Liver (tissue), 9 donors: ENCODE measurements around the gene CENPO. TPM values are rescaled to one million over a fixed set of nuclear protein-coding genes. Genes with fewer than 3 reads are reported as not detected.

Experiments
- DNase-seq: peaks from one replicate; pipeline ENCODE4 v3.0.0-alpha.2; 2017; ENCODE audit warnings: low spot score
- H3K27ac ChIP-seq, 2 donors: one replicate each; pipeline ENCODE4 v1.7.0; 2013; ENCODE audit warnings: inconsistent platforms in 2 of 2, low read length in 2 of 2, control low read depth in 1 of 2, low read depth in 1 of 2, mild to moderate bottlenecking in 1 of 2
- H3K27me3 ChIP-seq, 4 donors: one replicate each; pipeline versions ENCODE4 v1.6.1 to v1.7.0; 2013; ENCODE audit warnings: low read length in 3 of 4, inconsistent platforms in 1 of 4, mild to moderate bottlenecking in 1 of 4, moderate library complexity in 1 of 4; ENCODE audit not compliant: control insufficient read depth in 4 of 4, insufficient read depth in 4 of 4
- H3K36me3 ChIP-seq, 4 donors: one replicate each; pipeline versions ENCODE4 v1.6.1 to v1.7.0; 2013; ENCODE audit warnings: low read length in 3 of 4, mild to moderate bottlenecking in 3 of 4, low read depth in 1 of 4, moderate library complexity in 1 of 4; ENCODE audit not compliant: control insufficient read depth in 4 of 4, insufficient read depth in 3 of 4
- H3K4me1 ChIP-seq, 4 donors: one replicate each; pipeline versions ENCODE4 v1.6.1 to v1.7.0; 2013; ENCODE audit warnings: low read length in 3 of 4, mild to moderate bottlenecking in 3 of 4, moderate library complexity in 1 of 4; ENCODE audit not compliant: control insufficient read depth in 4 of 4, insufficient read depth in 4 of 4
- H3K4me3 ChIP-seq, 3 donors: one replicate each; pipeline versions ENCODE4 v1.6.1 to v1.7.0; 2013; ENCODE audit warnings: low read length in 3 of 3, control low read depth in 1 of 3, low read depth in 1 of 3, mild to moderate bottlenecking in 1 of 3
- H3K9ac ChIP-seq, 2 donors: one replicate each; pipeline ENCODE4 v1.7.0; 2013; ENCODE audit warnings: low read length in 2 of 2, mild to moderate bottlenecking in 2 of 2, moderate library complexity in 2 of 2, control low read depth in 1 of 2, low read depth in 1 of 2
- H3K9me3 ChIP-seq, 4 donors: one replicate each; pipeline versions ENCODE4 v1.6.1 to v1.7.0; 2013; ENCODE audit warnings: low read length in 3 of 4; ENCODE audit not compliant: control insufficient read depth in 4 of 4
- FOXA1 ChIP-seq: IDR thresholded peaks from 2 replicates; pipeline ENCODE4 v1.6.1; 2016; ENCODE audit warnings: antibody characterized with exemption
- FOXA2 ChIP-seq: IDR thresholded peaks from 2 replicates; pipeline ENCODE4 v1.6.1; 2016; ENCODE audit warnings: antibody characterized with exemption
- GABPA ChIP-seq, 2 donors: IDR thresholded peaks in 1 of 2; conservative IDR thresholded peaks in 1 of 2; 2 replicates each; pipeline ENCODE4 v1.6.1; 2016; ENCODE audit warnings: antibody characterized with exemption in 2 of 2, mild to moderate bottlenecking in 1 of 2, moderate library complexity in 1 of 2
- MAX ChIP-seq: IDR thresholded peaks from 2 replicates; pipeline ENCODE4 v1.6.1; 2016; ENCODE audit warnings: antibody characterized with exemption
- RAD21 ChIP-seq, 2 donors: IDR thresholded peaks; 2 replicates each; pipeline ENCODE4 v1.6.1; 2016; ENCODE audit warnings: antibody characterized with exemption in 2 of 2, mild to moderate bottlenecking in 2 of 2
- REST ChIP-seq: IDR thresholded peaks from 2 replicates; pipeline ENCODE4 v1.6.1; 2016; ENCODE audit warnings: antibody characterized with exemption, mild to moderate bottlenecking
- RXRA ChIP-seq, 2 donors: IDR thresholded peaks; 2 replicates each; pipeline ENCODE4 v1.6.1; 2017 to 2018; ENCODE audit warnings: antibody characterized with exemption in 2 of 2, mild to moderate bottlenecking in 1 of 2
- SP1 ChIP-seq: IDR thresholded peaks from 2 replicates; pipeline ENCODE4 v1.6.1; 2018; ENCODE audit warnings: antibody characterized with exemption, mild to moderate bottlenecking
- YY1 ChIP-seq: IDR thresholded peaks from 2 replicates; pipeline ENCODE4 v1.6.1; 2016; ENCODE audit warnings: antibody characterized with exemption, mild to moderate bottlenecking
- WGBS: extraction: QIAGEN DNeasy Blood & Tissue Kit; methylation state at CpG from one replicate; pipeline ENCODE4 v1.1.7; 2013; 5-methylcytosine and 5-hydroxymethylcytosine counted together
- polyA plus RNA-seq, 2 donors: library from polyadenylated mRNA; stranded (reverse) in 1 of 2; unstranded in 1 of 2; fragments of 200-250 nt in 1 of 2; fragments of >200 nt in 1 of 2; fragmentation: Nextera tagmentation in 1 of 2; extraction: Ambion mirVana in 1 of 2; gene quantifications; one replicate each; pipeline versions ENCODE4 v1.2.1 to v1.2.3, GENCODE V29; 2013 to 2015
- total RNA-seq, 2 donors: library from RNA; depleted of rRNA; stranded (reverse); fragments of >200 nt; gene quantifications; one replicate each; pipeline ENCODE4 v1.2.3, GENCODE V29; 2014
- TF ChIP-seq, protein P1 (sequence below): IDR thresholded peaks from 2 replicates; pipeline ENCODE4 v1.6.1; 2016; ENCODE audit warnings: antibody characterized with exemption
- donor health status: healthy.
- donor health status: healthy.
- donor health status: healthy.
- donor health status: healthy.
- donor health status: healthy.

Gene CENPO
- total and polyA plus RNA-seq, 4 donors, result 2.2 to 17.8 (median 3.2) TPM

DNA sequence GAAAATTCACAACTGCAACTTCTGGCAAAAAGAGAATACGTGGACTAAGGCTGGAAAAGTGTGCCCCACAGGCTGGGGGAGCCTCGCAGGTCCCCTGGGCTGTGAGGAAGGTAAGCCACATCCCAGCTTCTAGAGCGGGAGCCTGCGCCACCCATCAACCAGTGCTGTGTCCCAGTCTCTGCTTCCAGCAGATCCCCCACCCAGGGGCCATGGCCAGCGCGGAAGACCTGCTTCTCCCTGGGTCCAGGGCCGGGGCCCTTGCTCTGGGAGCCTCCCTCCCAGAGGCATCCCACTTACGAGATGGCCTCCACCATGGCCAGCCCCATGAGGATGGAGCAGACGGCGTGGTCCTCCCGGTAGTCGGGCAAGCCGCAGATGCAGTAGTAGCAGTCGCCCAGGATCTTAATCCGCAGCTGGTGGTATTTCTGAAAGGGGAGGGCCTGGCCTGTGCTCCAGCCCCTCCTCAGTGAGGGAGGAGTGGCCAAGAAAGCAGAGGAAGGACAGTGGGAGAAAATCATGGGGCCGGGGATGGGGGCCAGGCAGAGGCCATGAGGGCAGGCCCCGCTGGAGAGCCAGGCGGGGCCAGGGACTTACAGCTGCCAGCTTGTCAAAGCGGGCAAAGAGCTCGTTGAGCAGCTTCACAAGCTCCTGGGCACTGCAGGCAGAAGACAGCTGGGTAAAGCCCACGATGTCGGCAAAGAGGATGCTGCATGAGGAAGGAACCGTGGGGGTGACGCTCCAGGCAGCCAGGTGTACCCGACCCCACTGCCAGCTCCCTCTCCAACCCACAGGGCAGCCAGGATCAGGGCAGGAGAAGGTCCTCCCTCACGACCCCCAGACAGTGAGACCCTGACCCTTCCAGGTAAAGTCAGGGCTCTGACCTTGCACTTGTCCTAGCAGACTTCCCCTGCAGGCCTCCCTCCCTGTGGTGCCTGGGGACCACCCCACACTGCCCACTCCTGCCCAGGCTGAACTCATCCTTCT, 48.0 kb downstream of the CENPO start:
- no peak for TF ChIP-seq YY1
- TF ChIP-seq FOXA1, result no peak
- TF ChIP-seq, protein P1, sequence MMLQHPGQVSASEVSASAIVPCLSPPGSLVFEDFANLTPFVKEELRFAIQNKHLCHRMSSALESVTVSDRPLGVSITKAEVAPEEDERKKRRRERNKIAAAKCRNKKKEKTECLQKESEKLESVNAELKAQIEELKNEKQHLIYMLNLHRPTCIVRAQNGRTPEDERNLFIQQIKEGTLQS, result no peak
- TF ChIP-seq GABPA (IDR thresholded peaks at IDR 0.05 in 1 of 2, conservative IDR thresholded peaks at IDR 0.05 in 1 of 2), result no peak
- no peak for TF ChIP-seq RAD21 (IDR thresholded peaks at IDR 0.05)
- TF ChIP-seq SP1, result no peak
- TF ChIP-seq MAX, result no peak
- TF ChIP-seq REST, result no peak
- H3K27ac ChIP-seq, result no peak overlapping the region
- H3K4me3 ChIP-seq, result no peak overlapping the region
- H3K4me1 ChIP-seq, result no peaks in the 10 kb centered on the region
- H3K9ac ChIP-seq, result no peak overlapping the region
- H3K27me3 ChIP-seq, result no peaks in the 10 kb centered on the region
- H3K36me3 ChIP-seq, result peaks cover 0 to 2% (median 0%) of the 10 kb centered on the region in 4 donors
- 89% methylated on average over 26 of the region's 26 CpGs for WGBS
- no peak for DNase-seq
- no peaks in the 10 kb centered on the region for H3K9me3 ChIP-seq

DNA sequence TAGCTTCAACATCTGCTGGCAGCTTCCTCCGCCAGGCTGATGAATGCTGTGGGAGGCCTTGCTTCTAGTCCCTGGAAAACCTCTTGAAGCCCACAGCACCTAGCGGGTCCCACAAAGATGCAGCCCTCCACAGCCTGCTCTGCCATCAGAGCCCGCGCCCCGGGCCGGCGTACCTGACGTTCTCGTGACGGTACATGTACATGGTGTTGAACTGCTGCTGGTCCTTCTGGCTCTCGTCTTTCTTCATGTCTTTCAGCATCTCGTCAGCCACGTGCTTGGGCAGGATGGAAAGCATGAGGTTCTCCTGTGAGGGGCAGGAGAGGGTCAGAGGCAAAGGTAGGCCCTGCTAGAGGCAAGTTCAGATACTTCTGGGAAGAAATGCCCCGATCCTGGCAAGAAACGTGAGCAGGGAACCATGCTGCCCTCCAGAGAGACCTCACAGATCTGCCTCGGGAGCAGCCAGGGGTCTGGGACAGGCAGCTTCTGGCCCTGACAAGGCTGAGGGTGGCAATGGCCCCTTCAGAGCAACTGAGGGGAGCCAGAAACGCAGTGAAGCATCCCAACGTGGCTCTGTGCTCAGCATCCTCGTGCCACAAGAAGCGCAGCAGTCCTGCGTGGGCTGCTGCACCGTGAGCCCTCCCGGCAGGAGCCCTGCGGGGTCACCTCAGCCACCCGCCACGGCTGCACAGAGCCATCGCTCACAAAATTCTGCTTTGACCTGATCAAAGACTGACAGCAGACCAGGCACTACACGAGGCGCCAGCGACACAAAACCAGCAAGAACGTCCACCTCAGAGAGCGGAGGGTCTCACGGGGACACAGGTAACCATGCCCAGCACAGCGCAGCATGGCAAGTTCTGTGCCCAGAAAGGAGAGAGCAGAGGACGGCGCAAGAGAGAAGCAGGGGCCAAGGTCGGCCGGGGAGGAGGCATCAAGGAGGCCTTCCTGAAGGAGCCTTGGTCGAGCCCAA, 49.1 kb downstream of the CENPO start:
- peaks cover 0 to 2% (median 0%) of the 10 kb centered on the region in 4 donors for H3K36me3 ChIP-seq
- H3K9ac ChIP-seq, result no peak overlapping the region
- DNase-seq, result no peak
- TF ChIP-seq REST (no peak), FOXA2 (no peak), RXRA (IDR thresholded peaks at IDR 0.05) (no peak)
- WGBS, result 95% methylated on average over 39 of the region's 39 CpGs
- no peak overlapping the region for H3K27ac ChIP-seq
- no peak overlapping the region for H3K4me3 ChIP-seq
- H3K27me3 ChIP-seq, result no peaks in the 10 kb centered on the region
- H3K4me1 ChIP-seq, result no peaks in the 10 kb centered on the region
- H3K9me3 ChIP-seq, result no peaks in the 10 kb centered on the region
